Adrenal gland (tissue), 12 donors: Measurements from ENCODE around the gene MIA2. TPM values are rescaled to one million over a fixed set of nuclear protein-coding genes. Genes with fewer than 3 reads are reported as not detected.
"Not testable (repeated sequence)": the region's sequence is repeated elsewhere in the genome, so short reads cannot be mapped to it uniquely, and the experiment has no call there.

ENCODE experiments used
- DNase-seq, 7 donors: peaks; one replicate each; pipeline ENCODE4 v3.0.0-alpha.2; 2019 to 2020
- H3K27ac ChIP-seq, 5 donors: fragments of 200-600 bp; sonication (generic) in 4 of 5; 1 replicate in 3 of 5; 2 replicates in 2 of 5; pipeline versions ENCODE4 v1.5.1 to v1.8.0; 2016 to 2020; ENCODE audit warnings: mild to moderate bottlenecking in 1 of 5
- H3K27me3 ChIP-seq: fragments of 200-600 bp; 2 replicates; pipeline ENCODE4 v1.8.0; 2021
- H3K36me3 ChIP-seq, 2 donors: fragments of 200-600 bp; replicated peaks in 1 of 2; 1 replicate in 1 of 2; 2 replicates in 1 of 2; pipeline versions ENCODE4 v1.5.1 to v1.8.0; 2018 to 2022
- H3K4me1 ChIP-seq, 2 donors: fragments of 200-600 bp; replicated peaks in 1 of 2; 1 replicate in 1 of 2; 2 replicates in 1 of 2; pipeline versions ENCODE4 v1.5.1 to v1.8.0; 2018 to 2021
- H3K4me3 ChIP-seq, 4 donors: fragments of 200-600 bp; sonication (generic) in 3 of 4; one replicate each; pipeline ENCODE4 v1.5.1; 2016 to 2018
- H3K9me3 ChIP-seq, 3 donors: fragments of 200-600 bp; sonication (generic) in 1 of 3; replicated peaks in 1 of 3; 1 replicate in 2 of 3; 2 replicates in 1 of 3; pipeline versions ENCODE4 v1.5.1 to v1.8.0; 2016 to 2021
- POLR2A ChIP-seq, 2 donors: fragments of 450-650 bp; IDR thresholded peaks; one replicate each; pipeline ENCODE4 v1.6.1; 2017; ENCODE audit warnings: antibody characterized with exemption in 2 of 2, mild to moderate bottlenecking in 2 of 2, moderate library complexity in 1 of 2
- WGBS, 4 donors: extraction: QIAGEN DNeasy Blood & Tissue Kit in 2 of 4; methylation state at CpG; one replicate each; pipeline versions ENCODE4 v1.1.5 to v1.1.7; 2013 to 2017; 5-methylcytosine and 5-hydroxymethylcytosine counted together
- intact Hi-C, 2 donors: fragments of 100-400 bp; cut with DNase I; formaldehyde crosslinking; loops; one replicate each; pipeline versions ENCODE4 v1.14.1 to v1.15.0; 2022 to 2023
- polyA plus RNA-seq, 3 donors: library from polyadenylated mRNA; stranded (reverse); fragments of 200-250 nt in 2 of 3; fragments of 350-450 nt in 1 of 3; fragmentation: Illumina TruSeq in 1 of 3; extraction: RNeasy Lipid Tissue Mini Kit (QIAGEN cat#74804) in 1 of 3; gene quantifications; one replicate each; pipeline ENCODE4 v1.2.3, GENCODE V29; 2013 to 2014
- total RNA-seq, 9 donors: library from RNA; depleted of rRNA in 4 of 9; stranded (reverse); fragments of >200 nt in 4 of 9; fragments of 120-200 nt in 1 of 9; fragmentation: NEBNext Ultra II Directional in 1 of 9; extraction: Animal tissue kit (Norgen Biotek cat#: 25700) in 1 of 9; gene quantifications; one replicate each; pipeline versions ENCODE4 v1.1.0 to v1.2.4, GENCODE V29; 2013 to 2023
- TF ChIP-seq, protein P1 (sequence below), 6 experiments: fragments of 450-650 bp in 4 of 6; fragments of 200-600 bp in 2 of 6; sonication (generic) in 1 of 6; IDR thresholded peaks; 1 replicate in 5 of 6; 2 replicates in 1 of 6; pipeline versions ENCODE4 v1.5.1 to v1.8.0; 2016 to 2021; ENCODE audit warnings: antibody characterized with exemption in 6 of 6, mild to moderate bottlenecking in 2 of 6, moderate library complexity in 1 of 6
- donor health status: healthy with polysubstance abuse.
- donor health status: Bipolar disorder and iron deficiency.
- donor health status: DM: yes; HTN: yes; CAD: no.
- donor health status: DM: no; HTN: no; CAD: no.
- donor health status: DM: no; HTN: no; CAD: no.
- donor health status: DM: yes; HTN: yes; CAD: no.

Gene MIA2
- total and polyA plus RNA-seq, 12 donors, result 24.8 to 62.0 (median 41.5) TPM

- H3K27me3 ChIP-seq, H3K36me3 ChIP-seq, H3K27ac ChIP-seq, H3K9me3 ChIP-seq, intact Hi-C loops, H3K4me3 ChIP-seq: not testable (repeated sequence)
- TF ChIP-seq, protein P1, sequence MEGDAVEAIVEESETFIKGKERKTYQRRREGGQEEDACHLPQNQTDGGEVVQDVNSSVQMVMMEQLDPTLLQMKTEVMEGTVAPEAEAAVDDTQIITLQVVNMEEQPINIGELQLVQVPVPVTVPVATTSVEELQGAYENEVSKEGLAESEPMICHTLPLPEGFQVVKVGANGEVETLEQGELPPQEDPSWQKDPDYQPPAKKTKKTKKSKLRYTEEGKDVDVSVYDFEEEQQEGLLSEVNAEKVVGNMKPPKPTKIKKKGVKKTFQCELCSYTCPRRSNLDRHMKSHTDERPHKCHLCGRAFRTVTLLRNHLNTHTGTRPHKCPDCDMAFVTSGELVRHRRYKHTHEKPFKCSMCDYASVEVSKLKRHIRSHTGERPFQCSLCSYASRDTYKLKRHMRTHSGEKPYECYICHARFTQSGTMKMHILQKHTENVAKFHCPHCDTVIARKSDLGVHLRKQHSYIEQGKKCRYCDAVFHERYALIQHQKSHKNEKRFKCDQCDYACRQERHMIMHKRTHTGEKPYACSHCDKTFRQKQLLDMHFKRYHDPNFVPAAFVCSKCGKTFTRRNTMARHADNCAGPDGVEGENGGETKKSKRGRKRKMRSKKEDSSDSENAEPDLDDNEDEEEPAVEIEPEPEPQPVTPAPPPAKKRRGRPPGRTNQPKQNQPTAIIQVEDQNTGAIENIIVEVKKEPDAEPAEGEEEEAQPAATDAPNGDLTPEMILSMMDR (IDR thresholded peaks at IDR 0.05), result peak in 2 of 6 experiments; percentile 24 to 43
- H3K4me1 ChIP-seq, result peaks cover 6 to 10% of the 10 kb centered on the region in 2 donors
- whole genome bisulfite sequencing, 4 donors, result 88 to 91% (median 89%) methylated on average over 11 of the region's 11 CpGs
- DNase-seq, result peak in 1 of 7 donors; percentile 17
Measured at GRCh38 chr14:39231751-39232553, 1.8 kb upstream of the MIA2 start.

DNA sequence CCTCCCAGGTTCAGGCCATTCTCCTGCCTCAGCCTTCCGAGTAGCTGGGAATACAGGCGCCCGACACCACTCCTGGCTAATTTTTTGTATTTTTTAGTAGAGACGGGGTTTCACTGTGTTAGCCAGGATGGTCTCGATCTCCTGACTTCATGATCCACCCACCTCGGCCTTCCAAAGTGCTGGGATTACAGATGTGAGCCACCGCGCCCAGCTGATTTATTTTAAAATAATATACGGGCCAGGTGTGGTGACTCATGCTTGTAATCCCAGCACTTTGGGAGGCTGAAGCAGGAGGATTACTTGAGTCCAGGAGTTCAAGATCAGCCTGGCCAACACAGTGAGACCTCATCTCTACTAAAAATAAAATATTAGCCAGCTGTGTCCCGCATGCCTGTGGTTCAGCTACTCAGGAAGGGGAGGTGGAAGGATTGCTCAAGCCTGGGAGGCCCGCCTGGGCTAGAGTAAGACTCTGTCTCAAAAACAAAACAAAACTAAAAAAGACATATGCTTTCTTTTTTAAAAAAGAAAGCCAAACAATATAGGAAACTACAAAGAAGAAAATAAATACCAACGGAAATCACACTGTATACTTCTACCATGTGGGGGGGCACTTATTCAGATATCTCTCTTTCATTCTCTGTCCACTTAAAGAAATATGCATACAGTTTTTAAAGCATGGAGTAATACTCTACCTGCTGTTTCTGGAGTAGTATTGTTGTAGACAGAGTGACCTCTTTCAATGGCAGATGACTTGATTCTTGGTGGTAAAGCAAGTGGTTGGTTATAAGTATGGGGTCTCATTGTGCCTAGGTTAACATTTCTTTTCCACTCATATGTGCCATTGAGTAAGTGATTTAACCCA is 930 bp upstream of the MIA2 start:
- H3K4me1 ChIP-seq, result peaks cover 6 to 10% of the 10 kb centered on the region in 2 donors
- no peak overlapping the region for H3K27ac ChIP-seq
- H3K9me3 ChIP-seq, result no peaks in the 10 kb centered on the region
- H3K36me3 ChIP-seq, result no peaks in the 10 kb centered on the region
- 78 to 84% (median 81%) methylated on average over 12 of the region's 12 CpGs for WGBS, 4 donors
- intact Hi-C loops, result no loop called here
- TF ChIP-seq, protein P1 (IDR thresholded peaks at IDR 0.05), result no peak
- TF ChIP-seq POLR2A (IDR thresholded peaks at IDR 0.05), result no peak
- no peak for DNase-seq
- no peaks in the 10 kb centered on the region for H3K27me3 ChIP-seq
- no peak overlapping the region for H3K4me3 ChIP-seq

GRCh38 chr14:39234986-39235385 is 1.3 kb downstream of the MIA2 start:
- H3K27me3 ChIP-seq, H3K36me3 ChIP-seq, H3K4me3 ChIP-seq, H3K27ac ChIP-seq, intact Hi-C loops, DNase-seq, H3K9me3 ChIP-seq: not testable (repeated sequence)
- WGBS, 4 donors, result 95 to 99% (median 97%) methylated on average over 5 of the region's 5 CpGs
- peaks cover 6 to 10% of the 10 kb centered on the region in 2 donors for H3K4me1 ChIP-seq

DNA sequence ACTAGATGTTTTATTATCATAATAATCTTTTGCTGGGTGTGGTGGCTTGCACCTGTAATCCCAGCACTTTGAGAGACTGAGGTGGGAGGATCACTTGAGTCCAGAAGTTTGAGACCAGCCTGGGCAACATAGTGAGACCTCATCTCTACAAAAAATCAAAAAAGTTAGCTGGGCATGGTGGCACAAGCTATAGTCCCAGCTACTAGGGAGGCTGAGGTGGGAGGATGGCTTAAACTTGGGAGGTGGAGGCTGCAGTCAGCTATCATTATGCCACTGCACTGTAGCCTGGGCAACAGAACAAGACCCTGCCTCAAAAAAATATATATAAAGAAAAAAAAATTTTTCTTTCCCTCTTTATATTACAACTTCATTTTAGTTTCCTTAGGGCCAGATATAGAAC is 1.8 kb downstream of the MIA2 start:
- H3K27ac ChIP-seq, DNase-seq, H3K27me3 ChIP-seq, H3K36me3 ChIP-seq, H3K9me3 ChIP-seq, H3K4me3 ChIP-seq, intact Hi-C loops: not testable (repeated sequence)
- H3K4me1 ChIP-seq, result peaks cover 6 to 10% of the 10 kb centered on the region in 2 donors

GRCh38 chr14:39240769-39241168 is 7.1 kb downstream of the MIA2 start:
- intact Hi-C loops, result no loop called here
- Histone ChIP-seq H3K9me3 (no peaks in the 10 kb centered on the region), H3K27ac (no peak overlapping the region), H3K4me1 (no peaks in the 10 kb centered on the region), H3K36me3 (no peaks in the 10 kb centered on the region), H3K4me3 (no peak overlapping the region), H3K27me3 (no peaks in the 10 kb centered on the region)
- TF ChIP-seq POLR2A (IDR thresholded peaks at IDR 0.05), result no peak
- TF ChIP-seq, protein P1 (IDR thresholded peaks at IDR 0.05), result no peak
- no peak for DNase-seq
- 94 to 100% (median 98%) methylated on average over 1 of the region's 1 CpG for WGBS, 4 donors
